DMS114 treated with DMSO at 0.1 percent for 48 hours (cell line): ENCODE data around the gene CCDC6.
A peak's percentile ranks its signal among the peaks of the same experiment; 100 is the strongest.

ENCODE experiments used
- DNase-seq: peaks from one replicate; lab custom pipeline; 2025; ENCODE audit not compliant: unreplicated experiment; lab: John Stamatoyannopoulos, UW

Gene CCDC6

GRCh38 chr10:59852670-59853069 is 53.7 kb downstream of the CCDC6 start:
- no peak for DNase-seq

- no peak for DNase-seq
Observed at GRCh38 chr10:59851864-59852263, 54.5 kb downstream of the CCDC6 start.

GRCh38 chr10:59847888-59848287 is 58.5 kb downstream of the CCDC6 start:
- no peak for DNase-seq

GRCh38 chr10:59847326-59847725 is 59.0 kb downstream of the CCDC6 start:
- DNase-seq: no peak

- DNase-seq: no peak
Observed at GRCh38 chr10:59844436-59844835, 61.9 kb downstream of the CCDC6 start.

- no peak for DNase-seq
Observed at GRCh38 chr10:59843748-59844147, 62.6 kb downstream of the CCDC6 start.

- no peak for DNase-seq
Observed at GRCh38 chr10:59839576-59839975, 66.8 kb downstream of the CCDC6 start.

GRCh38 chr10:59838085-59838789 is 68.1 kb downstream of the CCDC6 start:
- no peak for DNase-seq

- DNase-seq: no peak
Observed at GRCh38 chr10:59833810-59834209, 72.5 kb downstream of the CCDC6 start.

- no peak for DNase-seq
Observed at GRCh38 chr10:59832506-59832905, 73.8 kb downstream of the CCDC6 start.

GRCh38 chr10:59831658-59832503 is 74.5 kb downstream of the CCDC6 start:
- DNase-seq: no peak

- DNase-seq: peak; percentile 52
Observed at GRCh38 chr10:59830601-59831259, 75.6 kb downstream of the CCDC6 start.

- no peak for DNase-seq
Observed at GRCh38 chr10:59829601-59830000, 76.8 kb downstream of the CCDC6 start.

- no peak for DNase-seq
Observed at GRCh38 chr10:59829024-59829423, 77.3 kb downstream of the CCDC6 start.

GRCh38 chr10:59825932-59826331 is 80.4 kb downstream of the CCDC6 start:
- DNase-seq: no peak

GRCh38 chr10:59823751-59824150 is 82.6 kb downstream of the CCDC6 start:
- DNase-seq: no peak

- DNase-seq: no peak
Observed at GRCh38 chr10:59823111-59823510, 83.2 kb downstream of the CCDC6 start.

- DNase-seq: no peak
Observed at GRCh38 chr10:59820471-59820870, 85.9 kb downstream of the CCDC6 start.

- DNase-seq: no peak
Observed at GRCh38 chr10:59819683-59820082, 86.7 kb downstream of the CCDC6 start.

GRCh38 chr10:59819265-59819664 is 87.1 kb downstream of the CCDC6 start:
- DNase-seq: no peak

GRCh38 chr10:59817773-59818172 is 88.6 kb downstream of the CCDC6 start:
- no peak for DNase-seq

GRCh38 chr10:59814878-59815277 is 91.5 kb downstream of the CCDC6 start:
- DNase-seq: no peak
